ENCODE results near the gene LYZL1. TPM values are rescaled to one million over a fixed set of nuclear protein-coding genes. Genes with fewer than 3 reads are reported as not detected.

The LYZL1 gene
- total RNA-seq, 2 experiments from 2014 or later, result not detected

- intact Hi-C loops (cut with micrococcal nuclease), result no loop called here
- no peak for DNase-seq
Measured at GRCh38 chr10:29249018-29249417, 39.9 kb upstream of the LYZL1 start.

GRCh38 chr10:29250066-29250465, 38.8 kb upstream of the LYZL1 start:
- no peaks in the 10 kb centered on the region for H3K36me3 Mint-ChIP-seq (ENCODE audit: low read depth)
- TF ChIP-seq, protein P1, sequence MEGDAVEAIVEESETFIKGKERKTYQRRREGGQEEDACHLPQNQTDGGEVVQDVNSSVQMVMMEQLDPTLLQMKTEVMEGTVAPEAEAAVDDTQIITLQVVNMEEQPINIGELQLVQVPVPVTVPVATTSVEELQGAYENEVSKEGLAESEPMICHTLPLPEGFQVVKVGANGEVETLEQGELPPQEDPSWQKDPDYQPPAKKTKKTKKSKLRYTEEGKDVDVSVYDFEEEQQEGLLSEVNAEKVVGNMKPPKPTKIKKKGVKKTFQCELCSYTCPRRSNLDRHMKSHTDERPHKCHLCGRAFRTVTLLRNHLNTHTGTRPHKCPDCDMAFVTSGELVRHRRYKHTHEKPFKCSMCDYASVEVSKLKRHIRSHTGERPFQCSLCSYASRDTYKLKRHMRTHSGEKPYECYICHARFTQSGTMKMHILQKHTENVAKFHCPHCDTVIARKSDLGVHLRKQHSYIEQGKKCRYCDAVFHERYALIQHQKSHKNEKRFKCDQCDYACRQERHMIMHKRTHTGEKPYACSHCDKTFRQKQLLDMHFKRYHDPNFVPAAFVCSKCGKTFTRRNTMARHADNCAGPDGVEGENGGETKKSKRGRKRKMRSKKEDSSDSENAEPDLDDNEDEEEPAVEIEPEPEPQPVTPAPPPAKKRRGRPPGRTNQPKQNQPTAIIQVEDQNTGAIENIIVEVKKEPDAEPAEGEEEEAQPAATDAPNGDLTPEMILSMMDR (IDR thresholded peaks at IDR 0.05), result no peak
- no peak overlapping the region for H3K27ac Mint-ChIP-seq
- CTCF ChIA-PET, result no interaction called here
- H3K4me3 Mint-ChIP-seq, result no peak overlapping the region
- DNase-seq (no peak), ATAC-seq (no peak)
- peaks cover 13% of the 10 kb centered on the region for H3K27me3 Mint-ChIP-seq
- intact Hi-C loops (cut with micrococcal nuclease), result no loop called here
- H3K9me3 Mint-ChIP-seq, result no peaks in the 10 kb centered on the region
- no peaks in the 10 kb centered on the region for H3K4me1 Mint-ChIP-seq (ENCODE audit: low read depth)
- POLR2A ChIA-PET, result no interaction called here

More at GRCh38 chr10:29249018-29249417, 39.9 kb upstream of the LYZL1 start:
- Mint-ChIP-seq H3K4me1 (ENCODE audit: low read depth) (no peaks in the 10 kb centered on the region), H3K36me3 (ENCODE audit: low read depth) (no peaks in the 10 kb centered on the region), H3K27me3 (peaks cover 13% of the 10 kb centered on the region), H3K27ac (no peak overlapping the region), H3K4me3 (no peak overlapping the region), H3K9me3 (no peaks in the 10 kb centered on the region)
- ChIA-PET CTCF (interaction anchor here (0.8 kb wide), 1 partner anchor 702 kb away, joined by 3 read pairs; no protein-coding TSS in a partner anchor), POLR2A (no interaction called here)
- ATAC-seq, result no peak
- TF ChIP-seq, protein P1 (IDR thresholded peaks at IDR 0.05), result no peak

GRCh38 chr10:29252811-29253689, 35.8 kb upstream of the LYZL1 start:
- H3K9me3 Mint-ChIP-seq, result no peaks in the 10 kb centered on the region
- H3K27me3 Mint-ChIP-seq, result peaks cover 16% of the 10 kb centered on the region
- TF ChIP-seq, protein P1 (IDR thresholded peaks at IDR 0.05), result no peak
- H3K4me1 Mint-ChIP-seq (ENCODE audit: low read depth), result no peaks in the 10 kb centered on the region
- no peak overlapping the region for H3K27ac Mint-ChIP-seq
- no peak for ATAC-seq
- no peaks in the 10 kb centered on the region for H3K36me3 Mint-ChIP-seq (ENCODE audit: low read depth)
- CTCF ChIA-PET, result interaction anchor here (1.6 kb wide), 1 partner anchor 589 kb away, joined by 4 read pairs; no protein-coding TSS in a partner anchor
- H3K4me3 Mint-ChIP-seq, result no peak overlapping the region
- intact Hi-C loops (cut with micrococcal nuclease), result no loop called here
- POLR2A ChIA-PET, result no interaction called here
- DNase-seq, result no peak

DNA sequence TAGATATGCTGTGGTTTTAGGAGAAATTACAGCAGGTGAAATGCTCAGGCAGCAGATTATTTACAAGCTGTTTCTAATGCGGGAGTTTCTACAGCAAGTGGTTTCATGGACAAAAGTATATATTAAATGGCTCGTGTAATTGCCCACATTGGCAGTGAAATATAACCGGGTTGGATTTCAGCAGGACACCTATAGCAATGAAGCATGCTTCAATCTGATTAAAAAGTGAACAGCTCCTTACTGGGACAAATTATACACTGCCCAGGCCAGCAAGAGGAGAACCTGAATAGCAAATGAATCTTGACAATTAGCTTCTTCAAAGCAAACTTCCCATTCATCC, 35.2 kb upstream of the LYZL1 start:
- no peak for ATAC-seq
- CTCF ChIA-PET, result no interaction called here

More for the DNA sequence above, 35.2 kb upstream of the LYZL1 start:
- no peak for DNase-seq
- Mint-ChIP-seq H3K9me3 (no peaks in the 10 kb centered on the region), H3K4me1 (ENCODE audit: low read depth) (no peaks in the 10 kb centered on the region), H3K27ac (no peak overlapping the region), H3K36me3 (ENCODE audit: low read depth) (no peaks in the 10 kb centered on the region), H3K27me3 (peaks cover 16% of the 10 kb centered on the region), H3K4me3 (no peak overlapping the region)
- TF ChIP-seq, protein P1 (IDR thresholded peaks at IDR 0.05), result no peak
- intact Hi-C loops (cut with micrococcal nuclease), result no loop called here
- POLR2A ChIA-PET, result no interaction called here

Measured in activated CD8-positive, alpha-beta T cell treated with anti-CD3 and anti-CD28 coated beads for 36 hours (primary cell).